PC-9 (cell line): ENCODE data around the gene ATF6.

ENCODE experiments used
- EZH2 ChIP-seq: fragments of 200-600 bp; sonication (generic); IDR thresholded peaks from 2 replicates; pipeline ENCODE4 v1.8.0; 2017; ENCODE audit warnings: antibody characterized with exemption, low read depth
- TF ChIP-seq, protein P1 (sequence below): fragments of 200-600 bp; sonication (generic); conservative IDR thresholded peaks from 2 replicates; pipeline ENCODE4 v1.6.1; 2017; ENCODE audit warnings: mixed run types, antibody characterized with exemption, mild to moderate bottlenecking, moderate library complexity

DNA sequence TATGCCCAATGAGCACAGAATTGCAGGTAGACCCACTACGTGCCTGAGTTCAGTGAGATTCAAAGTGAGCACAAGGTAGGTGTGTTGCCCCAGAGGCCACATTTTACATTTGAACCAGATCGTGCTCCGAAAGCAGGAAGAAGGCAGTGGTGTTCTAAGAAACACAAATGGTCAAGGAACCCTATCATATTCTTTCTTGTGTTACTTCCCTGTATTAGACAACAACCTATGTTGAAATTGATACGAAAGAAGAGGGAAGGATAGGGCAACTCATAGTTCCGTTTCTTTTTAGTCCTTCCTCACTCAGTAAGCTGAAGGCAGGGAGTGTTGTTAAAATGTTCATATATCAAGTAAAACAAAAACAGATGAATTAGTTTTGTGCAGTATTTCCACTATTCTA, 223.7 kb downstream of the ATF6 start:
- TF ChIP-seq EZH2, result no peak
- TF ChIP-seq, protein P1, sequence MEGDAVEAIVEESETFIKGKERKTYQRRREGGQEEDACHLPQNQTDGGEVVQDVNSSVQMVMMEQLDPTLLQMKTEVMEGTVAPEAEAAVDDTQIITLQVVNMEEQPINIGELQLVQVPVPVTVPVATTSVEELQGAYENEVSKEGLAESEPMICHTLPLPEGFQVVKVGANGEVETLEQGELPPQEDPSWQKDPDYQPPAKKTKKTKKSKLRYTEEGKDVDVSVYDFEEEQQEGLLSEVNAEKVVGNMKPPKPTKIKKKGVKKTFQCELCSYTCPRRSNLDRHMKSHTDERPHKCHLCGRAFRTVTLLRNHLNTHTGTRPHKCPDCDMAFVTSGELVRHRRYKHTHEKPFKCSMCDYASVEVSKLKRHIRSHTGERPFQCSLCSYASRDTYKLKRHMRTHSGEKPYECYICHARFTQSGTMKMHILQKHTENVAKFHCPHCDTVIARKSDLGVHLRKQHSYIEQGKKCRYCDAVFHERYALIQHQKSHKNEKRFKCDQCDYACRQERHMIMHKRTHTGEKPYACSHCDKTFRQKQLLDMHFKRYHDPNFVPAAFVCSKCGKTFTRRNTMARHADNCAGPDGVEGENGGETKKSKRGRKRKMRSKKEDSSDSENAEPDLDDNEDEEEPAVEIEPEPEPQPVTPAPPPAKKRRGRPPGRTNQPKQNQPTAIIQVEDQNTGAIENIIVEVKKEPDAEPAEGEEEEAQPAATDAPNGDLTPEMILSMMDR, result no peak
